ENCODE results near the gene DUOX2. TPM values are rescaled to one million over a fixed set of nuclear protein-coding genes. Genes with fewer than 3 reads are reported as not detected.

DUOX2 gene
- total RNA-seq, 1 experiment from 2014 or later = 0.08 TPM

GRCh38 chr15:45100884-45101625 is 12.9 kb downstream of the DUOX2 start:
- ChIA-PET POLR2A (no interaction called here), CTCF (no interaction called here)
- H3K27me3 ChIP-seq (ENCODE audit: control insufficient read depth, insufficient read depth, low read length) = no peaks in the 10 kb centered on the region; the same call in 1 of the 2 replicates
- intact Hi-C loops (cut with micrococcal nuclease; ENCODE audit: unreplicated experiment) (no loop called here), in situ Hi-C loops (cut with HindIII; ENCODE audit: low pct_unique_long_range_greater_than_20kb, low sequenced_read_pairs) (no loop called here)
- H3K9me3 ChIP-seq (ENCODE audit: control insufficient read depth, insufficient read depth, low read depth, low read length) = no peaks in the 10 kb centered on the region
- no peak for DNase-seq (ENCODE audit: low read depth, low spot score)
- no peak for ATAC-seq
- no peaks in the 10 kb centered on the region for H3K36me3 ChIP-seq (ENCODE audit: control insufficient read depth, insufficient read depth, low read length)
- H3K4me3 ChIP-seq (ENCODE audit: low read depth in 2 of 2, low read length in 2 of 2) = no peak overlapping the region
- TF ChIP-seq SIN3A (IDR thresholded peaks at IDR 0.05; ENCODE audit: borderline replicate concordance, insufficient read depth, low read depth, low read length) (no peak), POLR2AphosphoS5 (IDR thresholded peaks at IDR 0.05; ENCODE audit: low read depth, low read length) (no peak), TCF7L2 (IDR thresholded peaks at IDR 0.05; ENCODE audit: low read depth, low read length) (no peak)
- TF ChIP-seq, protein P1, sequence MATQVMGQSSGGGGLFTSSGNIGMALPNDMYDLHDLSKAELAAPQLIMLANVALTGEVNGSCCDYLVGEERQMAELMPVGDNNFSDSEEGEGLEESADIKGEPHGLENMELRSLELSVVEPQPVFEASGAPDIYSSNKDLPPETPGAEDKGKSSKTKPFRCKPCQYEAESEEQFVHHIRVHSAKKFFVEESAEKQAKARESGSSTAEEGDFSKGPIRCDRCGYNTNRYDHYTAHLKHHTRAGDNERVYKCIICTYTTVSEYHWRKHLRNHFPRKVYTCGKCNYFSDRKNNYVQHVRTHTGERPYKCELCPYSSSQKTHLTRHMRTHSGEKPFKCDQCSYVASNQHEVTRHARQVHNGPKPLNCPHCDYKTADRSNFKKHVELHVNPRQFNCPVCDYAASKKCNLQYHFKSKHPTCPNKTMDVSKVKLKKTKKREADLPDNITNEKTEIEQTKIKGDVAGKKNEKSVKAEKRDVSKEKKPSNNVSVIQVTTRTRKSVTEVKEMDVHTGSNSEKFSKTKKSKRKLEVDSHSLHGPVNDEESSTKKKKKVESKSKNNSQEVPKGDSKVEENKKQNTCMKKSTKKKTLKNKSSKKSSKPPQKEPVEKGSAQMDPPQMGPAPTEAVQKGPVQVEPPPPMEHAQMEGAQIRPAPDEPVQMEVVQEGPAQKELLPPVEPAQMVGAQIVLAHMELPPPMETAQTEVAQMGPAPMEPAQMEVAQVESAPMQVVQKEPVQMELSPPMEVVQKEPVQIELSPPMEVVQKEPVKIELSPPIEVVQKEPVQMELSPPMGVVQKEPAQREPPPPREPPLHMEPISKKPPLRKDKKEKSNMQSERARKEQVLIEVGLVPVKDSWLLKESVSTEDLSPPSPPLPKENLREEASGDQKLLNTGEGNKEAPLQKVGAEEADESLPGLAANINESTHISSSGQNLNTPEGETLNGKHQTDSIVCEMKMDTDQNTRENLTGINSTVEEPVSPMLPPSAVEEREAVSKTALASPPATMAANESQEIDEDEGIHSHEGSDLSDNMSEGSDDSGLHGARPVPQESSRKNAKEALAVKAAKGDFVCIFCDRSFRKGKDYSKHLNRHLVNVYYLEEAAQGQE (IDR thresholded peaks at IDR 0.05; ENCODE audit: insufficient read depth in 1 of 2, low read depth in 2 of 2, low read length in 1 of 2) = no peak
- TF ChIP-seq, protein P2, sequence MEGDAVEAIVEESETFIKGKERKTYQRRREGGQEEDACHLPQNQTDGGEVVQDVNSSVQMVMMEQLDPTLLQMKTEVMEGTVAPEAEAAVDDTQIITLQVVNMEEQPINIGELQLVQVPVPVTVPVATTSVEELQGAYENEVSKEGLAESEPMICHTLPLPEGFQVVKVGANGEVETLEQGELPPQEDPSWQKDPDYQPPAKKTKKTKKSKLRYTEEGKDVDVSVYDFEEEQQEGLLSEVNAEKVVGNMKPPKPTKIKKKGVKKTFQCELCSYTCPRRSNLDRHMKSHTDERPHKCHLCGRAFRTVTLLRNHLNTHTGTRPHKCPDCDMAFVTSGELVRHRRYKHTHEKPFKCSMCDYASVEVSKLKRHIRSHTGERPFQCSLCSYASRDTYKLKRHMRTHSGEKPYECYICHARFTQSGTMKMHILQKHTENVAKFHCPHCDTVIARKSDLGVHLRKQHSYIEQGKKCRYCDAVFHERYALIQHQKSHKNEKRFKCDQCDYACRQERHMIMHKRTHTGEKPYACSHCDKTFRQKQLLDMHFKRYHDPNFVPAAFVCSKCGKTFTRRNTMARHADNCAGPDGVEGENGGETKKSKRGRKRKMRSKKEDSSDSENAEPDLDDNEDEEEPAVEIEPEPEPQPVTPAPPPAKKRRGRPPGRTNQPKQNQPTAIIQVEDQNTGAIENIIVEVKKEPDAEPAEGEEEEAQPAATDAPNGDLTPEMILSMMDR (IDR thresholded peaks at IDR 0.05) = no peak
- BruUV-seq (replicated peaks) = no TSS peak
- H3K27ac ChIP-seq (ENCODE audit: low read length) = no peak overlapping the region
- no peaks in the 10 kb centered on the region for H3K4me1 ChIP-seq (ENCODE audit: control insufficient read depth, insufficient read depth, low read length)

DNA sequence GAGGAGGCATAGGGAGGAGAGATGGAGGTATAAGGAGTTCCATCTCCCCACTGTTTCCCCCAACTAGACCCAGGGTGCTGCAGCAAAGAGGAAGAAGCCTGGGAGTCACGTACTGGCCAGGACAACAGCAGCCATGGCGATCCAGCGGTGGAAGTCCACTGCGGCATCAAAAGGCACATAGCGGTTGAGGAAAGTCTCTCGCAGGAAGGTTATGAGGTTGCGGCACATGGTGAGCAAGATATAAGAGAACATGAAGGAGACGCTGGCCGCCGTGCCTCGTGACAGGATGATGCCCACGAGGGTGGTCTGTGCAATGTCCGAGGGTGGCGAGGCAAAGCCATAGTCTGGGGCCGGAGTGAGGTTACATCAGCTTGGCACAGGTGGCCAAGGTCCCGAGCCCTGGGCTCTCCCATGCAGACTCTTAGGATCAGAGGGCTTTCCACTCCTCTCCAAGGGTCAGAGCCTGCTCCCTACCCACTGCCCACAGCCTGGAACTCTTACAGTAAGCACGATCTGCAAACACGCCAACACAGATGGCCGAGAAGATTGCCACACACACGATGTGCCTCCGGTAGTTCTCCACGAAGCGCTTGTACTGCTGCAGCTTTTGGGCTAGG is 14.3 kb downstream of the DUOX2 start:
- no peak for TF ChIP-seq TCF7L2 (IDR thresholded peaks at IDR 0.05; ENCODE audit: low read depth, low read length)
- TF ChIP-seq, protein P1 (IDR thresholded peaks at IDR 0.05; ENCODE audit: insufficient read depth in 1 of 2, low read depth in 2 of 2, low read length in 1 of 2) = no peak
- no peak for TF ChIP-seq POLR2AphosphoS5 (IDR thresholded peaks at IDR 0.05; ENCODE audit: low read depth, low read length)
- no peak for TF ChIP-seq SIN3A (IDR thresholded peaks at IDR 0.05; ENCODE audit: borderline replicate concordance, insufficient read depth, low read depth, low read length)
- TF ChIP-seq, protein P2 (IDR thresholded peaks at IDR 0.05) = no peak
- intact Hi-C loops (cut with micrococcal nuclease; ENCODE audit: unreplicated experiment) = no loop called here
- no peak for DNase-seq (ENCODE audit: low read depth, low spot score)
- H3K27me3 ChIP-seq (ENCODE audit: control insufficient read depth, insufficient read depth, low read length) = no peaks in the 10 kb centered on the region; the same call in 1 of the 2 replicates
- CTCF ChIA-PET = no interaction called here
- POLR2A ChIA-PET = interaction anchor here (0.7 kb wide), 1 partner anchor 454 kb away, joined by 7 read pairs; no protein-coding TSS in a partner anchor
- H3K4me1 ChIP-seq (ENCODE audit: control insufficient read depth, insufficient read depth, low read length) = no peaks in the 10 kb centered on the region
- BruUV-seq (replicated peaks) = no TSS peak
- no peaks in the 10 kb centered on the region for H3K9me3 ChIP-seq (ENCODE audit: control insufficient read depth, insufficient read depth, low read depth, low read length)
- no peak for ATAC-seq
- H3K27ac ChIP-seq (ENCODE audit: low read length) = no peak overlapping the region
- H3K4me3 ChIP-seq (ENCODE audit: low read depth in 2 of 2, low read length in 2 of 2) = no peak overlapping the region
- in situ Hi-C loops (cut with HindIII; ENCODE audit: low pct_unique_long_range_greater_than_20kb, low sequenced_read_pairs) = no loop called here
- no peaks in the 10 kb centered on the region for H3K36me3 ChIP-seq (ENCODE audit: control insufficient read depth, insufficient read depth, low read length)

All from Panc1 (cell line).